Mesenchymal stem cell (in vitro differentiated cells and primary cell): ENCODE data around the gene TRAPPC1.

Experiments used
- DNase-seq: peaks from one replicate; pipeline ENCODE4 v3.0.0-alpha.2; 2013
- H2AFZ ChIP-seq: one replicate; pipeline ENCODE4 v1.6.1; 2013; ENCODE audit warnings: low read depth, mild to moderate bottlenecking, control low read depth, inconsistent platforms, low read length, moderate library complexity
- H2AK5ac ChIP-seq: 2 replicates; pipeline ENCODE4 v1.6.1; 2013; ENCODE audit warnings: low read length, moderate library complexity, mild to moderate bottlenecking, inconsistent platforms; ENCODE audit not compliant: severe bottlenecking
- H2BK120ac ChIP-seq: one replicate; pipeline ENCODE4 v1.6.1; 2013; ENCODE audit warnings: low read depth, mild to moderate bottlenecking, inconsistent platforms, low read length, moderate library complexity
- H2BK12ac ChIP-seq, 2 experiments: one replicate each; pipeline ENCODE4 v1.6.1; 2013; ENCODE audit warnings: inconsistent platforms in 2 of 2, low read length in 2 of 2, mild to moderate bottlenecking in 2 of 2, moderate library complexity in 2 of 2, control low read depth in 1 of 2
- H2BK15ac ChIP-seq: one replicate; pipeline ENCODE4 v1.6.1; 2013; ENCODE audit warnings: mild to moderate bottlenecking, low read depth, inconsistent platforms; ENCODE audit not compliant: poor library complexity, severe bottlenecking
- H2BK5ac ChIP-seq: 2 replicates; pipeline ENCODE4 v1.6.1; 2013; ENCODE audit warnings: low read depth, mild to moderate bottlenecking, low read length, control low read depth, inconsistent platforms; ENCODE audit not compliant: poor library complexity, severe bottlenecking
- H3K14ac ChIP-seq, 2 experiments: one replicate each; pipeline ENCODE4 v1.6.1; 2013; ENCODE audit warnings: inconsistent platforms in 2 of 2, low read length in 2 of 2, control low read depth in 1 of 2, mild to moderate bottlenecking in 1 of 2, moderate library complexity in 1 of 2
- H3K18ac ChIP-seq, 2 experiments: one replicate each; pipeline ENCODE4 v1.6.1; 2013; ENCODE audit warnings: inconsistent platforms in 2 of 2, low read length in 2 of 2, control low read depth in 1 of 2, low read depth in 1 of 2, mild to moderate bottlenecking in 1 of 2
- H3K23ac ChIP-seq, 2 experiments: one replicate each; pipeline ENCODE4 v1.6.1; 2013; ENCODE audit warnings: inconsistent platforms in 2 of 2, low read length in 2 of 2, mild to moderate bottlenecking in 2 of 2, moderate library complexity in 2 of 2, control low read depth in 1 of 2
- H3K27ac ChIP-seq: 2 replicates; pipeline ENCODE4 v1.5.1; 2013; ENCODE audit warnings: mild to moderate bottlenecking, moderate library complexity, low read length, control low read depth, inconsistent platforms; ENCODE audit not compliant: poor library complexity, severe bottlenecking
- H3K27me3 ChIP-seq, 2 experiments: 2 replicates each; pipeline versions ENCODE4 v1.6.1 to v1.7.0; 2013; ENCODE audit warnings: low read length in 2 of 2, mild to moderate bottlenecking in 2 of 2, moderate library complexity in 2 of 2, control low read depth in 1 of 2, inconsistent platforms in 1 of 2; ENCODE audit not compliant: control insufficient read depth in 1 of 2, insufficient read depth in 1 of 2
- H3K36me3 ChIP-seq, 2 experiments: 2 replicates each; pipeline versions ENCODE4 v1.6.1 to v1.7.0; 2013; ENCODE audit warnings: low read length in 2 of 2, control low read depth in 1 of 2, inconsistent platforms in 1 of 2, low read depth in 1 of 2, mild to moderate bottlenecking in 1 of 2; ENCODE audit not compliant: insufficient read depth in 2 of 2, control insufficient read depth in 1 of 2
- H3K4ac ChIP-seq, 2 experiments: one replicate each; pipeline ENCODE4 v1.6.1; 2013; ENCODE audit warnings: inconsistent platforms in 2 of 2, low read length in 2 of 2, mild to moderate bottlenecking in 2 of 2, moderate library complexity in 2 of 2, control low read depth in 1 of 2, low read depth in 1 of 2
- H3K4me1 ChIP-seq: 2 replicates; pipeline ENCODE4 v1.6.1; 2013; ENCODE audit warnings: low read depth, low read length, control low read depth; ENCODE audit not compliant: control insufficient read depth, insufficient read depth
- H3K4me2 ChIP-seq: 2 replicates; pipeline ENCODE4 v1.6.1; 2013; ENCODE audit warnings: low read length, mild to moderate bottlenecking, inconsistent platforms; ENCODE audit not compliant: poor library complexity, severe bottlenecking
- H3K4me3 ChIP-seq, 2 experiments: 2 replicates each; pipeline versions ENCODE4 v1.5.1 to v1.7.0; 2013; ENCODE audit warnings: low read length in 2 of 2, mild to moderate bottlenecking in 2 of 2, control low read depth in 1 of 2, low read depth in 1 of 2; ENCODE audit not compliant: insufficient read depth in 1 of 2
- H3K79me1 ChIP-seq: replicated peaks from 2 replicates; pipeline ENCODE4 v1.6.1; 2013; ENCODE audit warnings: mild to moderate bottlenecking, control low read depth, low read length, inconsistent platforms; ENCODE audit not compliant: poor library complexity, severe bottlenecking
- H3K9ac ChIP-seq: 2 replicates; pipeline ENCODE4 v1.7.0; 2013; ENCODE audit warnings: mild to moderate bottlenecking, low read length, moderate library complexity
- H3K9me3 ChIP-seq: 2 replicates; pipeline ENCODE4 v1.7.0; 2013; ENCODE audit warnings: mild to moderate bottlenecking, low read length; ENCODE audit not compliant: control insufficient read depth
- H4K8ac ChIP-seq: one replicate; pipeline ENCODE4 v1.6.1; 2013; ENCODE audit warnings: inconsistent platforms, mild to moderate bottlenecking, low read length, moderate library complexity
- H4K91ac ChIP-seq: one replicate; pipeline ENCODE4 v1.6.1; 2013; ENCODE audit warnings: mild to moderate bottlenecking, low read length, inconsistent platforms
- WGBS: methylation state at CpG from one replicate; pipeline ENCODE4 v1.1.7; 2013; ENCODE audit warnings: mixed read lengths; 5-methylcytosine and 5-hydroxymethylcytosine counted together

Gene TRAPPC1

DNA sequence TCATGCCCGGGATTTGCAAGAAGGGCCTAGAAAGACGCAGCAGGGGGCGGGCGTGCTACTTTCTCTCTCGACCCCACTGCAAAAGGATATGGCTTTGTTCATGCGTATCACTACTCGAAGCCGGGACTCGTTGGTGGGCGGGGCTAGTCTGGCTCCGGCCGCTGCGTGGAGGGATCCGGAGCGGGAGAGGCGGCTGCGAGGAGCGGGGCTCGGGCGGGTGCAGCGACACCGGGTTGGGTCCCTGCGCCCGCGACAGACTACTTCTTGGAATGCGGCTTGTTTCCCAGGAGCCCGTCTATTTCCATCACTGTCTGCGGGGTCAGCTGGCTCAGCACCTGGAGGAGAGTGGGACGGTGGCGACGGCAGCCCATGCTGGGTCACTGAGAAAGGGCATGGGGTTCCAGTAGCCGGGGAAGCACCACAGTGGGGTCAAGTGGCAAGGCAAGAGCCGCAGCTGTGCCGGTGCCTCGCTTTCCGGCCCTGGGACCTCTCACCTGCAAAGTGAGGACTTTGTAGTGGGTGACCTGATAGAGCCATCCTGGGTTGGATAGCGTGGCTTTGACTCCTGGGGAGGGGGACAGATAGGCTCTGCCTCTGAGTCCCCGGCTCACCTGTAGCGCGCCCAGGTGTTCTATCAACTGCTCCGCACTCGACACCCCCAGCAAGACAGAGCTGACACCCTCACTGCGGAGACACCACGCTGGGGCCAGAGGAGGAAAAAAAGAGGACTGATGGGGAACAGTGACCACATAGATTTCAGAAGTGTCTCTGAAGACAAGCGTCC, 8.7 kb downstream of the TRAPPC1 start:
- Histone ChIP-seq H2AFZ (peak overlapping the region; percentile 30), H2BK12ac (peak overlapping the region in 1 of 2 experiments; percentile 21), H3K4ac (peak overlapping the region; percentile 22 to 24), H3K27me3 (no peaks in the 10 kb centered on the region), H2AK5ac (no peak overlapping the region), H3K4me3 (peak overlapping the region in 1 of 2 experiments; percentile 85), H2BK5ac (no peak overlapping the region), H2BK120ac (no peak overlapping the region), H3K14ac (no peak overlapping the region), H3K9ac (peak overlapping the region; percentile 84), H3K36me3 (peaks cover 0 to 2% of the 10 kb centered on the region in 2 experiments), H3K79me1 (no peaks in the 10 kb centered on the region), H3K4me2 (peak overlapping the region; percentile 46), H3K9me3 (no peaks in the 10 kb centered on the region), H3K4me1 (peaks cover 6% of the 10 kb centered on the region), H3K18ac (peak overlapping the region; percentile 58 to 84), H3K27ac (no peak overlapping the region), H2BK15ac (peak overlapping the region; percentile 83), H4K91ac (peak overlapping the region; percentile 78), H4K8ac (peak overlapping the region; percentile 83), H3K23ac (no peak overlapping the region)
- WGBS, result 28% methylated on average over 45 of the region's 45 CpGs
- peak; percentile 78 for DNase-seq

DNA sequence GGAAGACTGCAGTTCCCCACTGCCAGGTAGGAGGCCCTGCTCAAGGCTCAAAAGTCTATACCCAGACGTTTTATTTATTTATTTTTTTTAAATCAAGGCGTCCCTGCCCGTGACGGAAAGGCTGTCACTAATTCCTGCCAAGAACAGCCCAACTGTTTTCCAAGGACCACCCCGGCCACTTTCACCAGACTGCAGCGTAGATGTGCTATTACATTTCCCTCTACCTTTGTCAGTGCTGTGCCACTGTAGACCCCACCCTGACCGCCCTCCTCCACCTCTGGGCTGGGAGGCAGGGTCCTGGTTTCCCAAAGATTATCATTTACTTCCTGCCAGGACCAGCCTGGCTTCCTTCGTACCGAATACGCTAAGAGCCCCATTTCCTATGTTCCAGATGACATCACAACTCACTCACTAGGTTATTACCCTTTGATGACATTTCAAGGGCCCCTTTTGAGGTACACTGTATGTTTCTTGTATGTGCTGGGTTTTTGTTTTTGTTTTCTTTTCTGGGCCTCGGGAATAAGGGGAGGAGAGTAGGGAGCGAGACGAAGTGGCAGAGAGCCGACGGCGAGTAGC, 9.4 kb downstream of the TRAPPC1 start:
- no peak for DNase-seq
- Histone ChIP-seq H3K79me1 (no peaks in the 10 kb centered on the region), H2BK15ac (peak overlapping the region; percentile 83), H2BK120ac (no peak overlapping the region), H3K18ac (peak overlapping the region; percentile 48 to 58), H3K4me2 (peak overlapping the region; percentile 46), H3K27ac (no peak overlapping the region), H2AK5ac (no peak overlapping the region), H3K9ac (peak overlapping the region; percentile 84), H2BK5ac (no peak overlapping the region), H3K4ac (peak overlapping the region; percentile 24 to 78), H3K4me3 (peak overlapping the region in 1 of 2 experiments; percentile 85), H2BK12ac (peak overlapping the region in 1 of 2 experiments; percentile 49), H4K91ac (peak overlapping the region; percentile 78), H3K27me3 (no peaks in the 10 kb centered on the region), H3K23ac (no peak overlapping the region), H4K8ac (peak overlapping the region; percentile 83), H3K36me3 (no peaks in the 10 kb centered on the region), H2AFZ (peak overlapping the region; percentile 68), H3K9me3 (no peaks in the 10 kb centered on the region), H3K14ac (peak overlapping the region in 1 of 2 experiments; percentile 20), H3K4me1 (peaks cover 6% of the 10 kb centered on the region)
- WGBS, result 52% methylated on average over 13 of the region's 16 CpGs

DNA sequence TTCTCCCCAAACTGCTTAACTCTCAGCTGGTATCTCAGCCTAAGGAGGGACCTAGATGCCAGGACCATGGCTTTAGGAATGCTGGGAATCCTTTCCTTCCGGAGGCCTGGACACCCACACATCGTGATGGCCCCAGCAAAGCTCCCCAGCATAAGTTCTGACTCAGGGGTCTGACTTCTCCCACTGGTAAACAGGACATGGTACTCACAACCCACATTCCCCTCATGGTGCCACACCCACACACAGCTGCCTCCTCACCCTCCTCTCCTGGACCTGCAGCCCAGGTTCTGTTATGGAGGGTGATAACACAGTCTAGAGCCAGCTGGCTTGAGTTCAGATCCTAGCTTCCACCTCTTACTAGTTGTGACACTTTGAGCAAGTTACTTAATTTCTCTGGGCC, 14.9 kb downstream of the TRAPPC1 start:
- H3K4me2 ChIP-seq, result no peak overlapping the region
- no peaks in the 10 kb centered on the region for H3K27me3 ChIP-seq
- peak overlapping the region in 1 of 2 experiments; percentile 75 for H3K4me3 ChIP-seq
- no peak overlapping the region for H4K91ac ChIP-seq
- H2BK15ac ChIP-seq, result no peak overlapping the region
- no peaks in the 10 kb centered on the region for H3K9me3 ChIP-seq
- H3K9ac ChIP-seq, result peak overlapping the region; percentile 89
- H3K4me1 ChIP-seq, result peaks cover 15% of the 10 kb centered on the region
- WGBS, result 63% methylated on average over 2 of the region's 2 CpGs
- no peak overlapping the region for H3K23ac ChIP-seq
- no peak overlapping the region for H3K14ac ChIP-seq
- no peak overlapping the region for H2BK12ac ChIP-seq
- peaks cover 7 to 9% of the 10 kb centered on the region in 2 experiments for H3K36me3 ChIP-seq
- H2AK5ac ChIP-seq, result no peak overlapping the region
- no peak overlapping the region for H3K4ac ChIP-seq
- no peak overlapping the region for H2BK5ac ChIP-seq
- peak; percentile 2 for DNase-seq
- H2AFZ ChIP-seq, result no peak overlapping the region
- H4K8ac ChIP-seq, result peak overlapping the region; percentile 1
- H3K18ac ChIP-seq, result no peak overlapping the region
- H2BK120ac ChIP-seq, result no peak overlapping the region
- H3K79me1 ChIP-seq, result peaks cover 2% of the 10 kb centered on the region
- no peak overlapping the region for H3K27ac ChIP-seq

DNA sequence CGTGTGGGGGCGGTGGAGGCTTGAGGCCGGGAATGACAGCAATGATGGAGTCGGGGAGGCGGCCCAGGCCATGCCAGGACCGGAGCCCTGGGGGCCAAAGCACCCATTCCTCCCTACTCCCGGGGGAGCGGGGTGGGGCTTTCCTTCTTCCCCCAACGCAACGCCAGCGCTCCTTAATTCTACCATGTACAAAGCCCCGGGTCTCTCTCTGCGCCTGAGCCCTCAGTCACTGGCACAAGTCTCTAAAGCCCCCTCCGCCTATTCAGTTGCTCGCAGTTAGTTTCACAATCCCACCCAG, 15.4 kb downstream of the TRAPPC1 start:
- Histone ChIP-seq H3K27me3 (no peaks in the 10 kb centered on the region), H3K4me3 (peak overlapping the region; percentile 20 to 75), H2BK12ac (no peak overlapping the region), H3K27ac (no peak overlapping the region), H3K4me2 (peak overlapping the region; percentile 89), H3K9ac (peak overlapping the region; percentile 89), H3K14ac (no peak overlapping the region), H3K79me1 (peaks cover 2% of the 10 kb centered on the region), H2AK5ac (no peak overlapping the region), H3K36me3 (peaks cover 12 to 14% of the 10 kb centered on the region in 2 experiments), H3K4ac (peak overlapping the region; percentile 95 to 98), H3K9me3 (no peaks in the 10 kb centered on the region), H2AFZ (peak overlapping the region; percentile 92), H3K23ac (no peak overlapping the region), H4K91ac (peak overlapping the region; percentile 93), H2BK120ac (no peak overlapping the region), H2BK5ac (no peak overlapping the region), H3K4me1 (peaks cover 15% of the 10 kb centered on the region), H2BK15ac (peak overlapping the region; percentile 96), H3K18ac (peak overlapping the region; percentile 96 to 99), H4K8ac (peak overlapping the region; percentile 99)
- DNase-seq, result no peak
- WGBS, result 58% methylated on average over 15 of the region's 15 CpGs
